ENCODE measurements around the gene KLHL22. TPM values are rescaled to one million over a fixed set of nuclear protein-coding genes. Genes with fewer than 3 reads are reported as not detected.
A peak's percentile ranks its signal among the peaks of the same experiment; 100 is the strongest.
"Not testable (repeated sequence)": the region's sequence is repeated elsewhere in the genome, so short reads cannot be mapped to it uniquely, and the experiment has no call there.

Gene KLHL22
- polyA plus RNA-seq, 4 donors: 29.4 to 33.1 (median 32.6) TPM

DNA sequence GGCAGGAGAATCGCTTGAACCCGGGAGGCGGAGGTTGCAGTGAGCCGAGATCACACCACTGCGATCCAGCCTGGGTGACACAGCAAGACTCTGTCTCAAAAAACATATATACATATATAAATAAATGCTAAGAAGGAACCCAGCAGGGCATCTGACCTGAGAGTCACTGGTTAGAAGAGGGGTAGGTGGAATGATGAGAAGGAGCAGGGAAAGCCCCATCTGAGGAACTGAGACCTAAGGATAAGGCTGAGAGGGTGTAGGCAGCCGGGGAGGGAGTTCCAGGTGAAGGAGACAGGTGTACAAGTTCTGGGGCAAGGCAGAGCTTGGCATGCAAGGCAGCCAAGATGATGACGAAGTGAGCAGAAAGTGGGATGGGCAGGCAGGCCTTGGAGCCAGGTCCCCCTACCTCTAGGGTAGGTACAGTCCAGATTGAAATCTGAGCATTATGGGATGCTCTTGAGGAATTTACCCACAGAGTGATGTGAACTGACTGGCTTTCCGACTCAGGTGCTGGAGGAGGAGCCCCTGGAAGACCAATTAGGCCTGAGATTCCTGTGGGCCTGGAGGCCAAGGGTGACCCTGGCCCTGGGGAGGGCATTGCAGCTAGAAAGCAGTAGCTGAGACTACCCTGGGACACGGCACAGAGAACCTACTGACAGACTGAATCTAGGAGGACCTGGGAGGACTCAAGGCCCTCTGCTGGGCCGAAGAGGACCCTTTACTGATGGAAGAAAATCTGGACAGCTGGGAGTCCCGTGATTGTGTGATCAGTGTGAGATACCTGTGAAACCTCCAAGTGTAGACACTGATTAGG is 22.8 kb downstream of the KLHL22 start:
- no peak for DNase-seq (ENCODE audit: low read depth in 4 of 4, low spot score in 3 of 4)

DNA sequence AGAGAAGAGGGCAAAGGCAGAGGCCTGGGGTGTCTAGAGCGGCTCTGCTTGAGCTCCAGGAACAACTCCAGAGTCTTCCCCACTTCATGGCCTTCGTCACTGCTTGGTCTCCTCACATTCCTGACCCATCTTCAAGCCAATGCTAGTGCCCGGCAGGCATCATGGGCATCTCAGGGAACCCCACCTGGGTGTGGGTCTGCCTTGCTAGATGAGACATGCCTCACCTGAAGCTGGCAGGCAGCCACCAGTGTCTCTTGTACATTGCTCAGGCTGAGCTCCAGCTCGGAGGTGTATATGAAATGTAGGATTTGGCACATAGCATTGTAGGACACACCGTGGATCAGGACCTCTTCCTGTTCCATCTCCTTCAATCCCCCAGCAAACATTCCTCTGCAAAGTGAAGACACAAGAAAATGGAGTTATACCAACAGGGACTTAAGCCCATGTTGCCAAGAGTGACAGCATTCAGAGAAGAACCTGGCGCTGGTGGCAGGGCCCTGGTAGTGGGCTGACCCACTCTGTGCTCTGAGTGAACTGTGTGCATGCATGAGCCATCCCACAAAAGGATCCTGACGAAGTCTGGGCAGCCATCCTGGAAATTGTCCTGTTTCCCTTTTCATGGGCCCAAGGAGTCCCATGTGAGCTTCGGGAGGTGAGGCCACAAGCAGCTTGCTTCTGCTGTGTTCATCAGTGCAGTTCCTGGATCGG is 24.3 kb downstream of the KLHL22 start:
- no peak for DNase-seq (ENCODE audit: low read depth in 4 of 4, low spot score in 3 of 4)

DNA sequence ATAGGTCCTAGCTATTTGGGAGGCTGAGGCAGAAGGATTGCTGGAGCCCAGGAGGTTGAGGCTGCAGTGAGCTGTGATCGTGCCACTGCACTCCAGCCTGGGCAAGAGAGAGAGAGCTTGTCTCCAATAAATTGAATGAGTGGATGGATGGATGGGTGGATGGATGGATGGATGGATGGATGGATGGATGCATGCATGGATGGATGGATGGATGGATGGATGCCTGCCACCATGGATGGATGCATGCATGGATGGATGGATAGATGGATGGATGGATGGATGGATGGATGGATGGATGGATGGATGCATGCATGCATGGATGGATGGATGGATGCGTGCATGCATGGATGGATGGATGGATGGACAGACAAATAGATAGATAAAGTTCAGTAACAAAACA is 25.1 kb downstream of the KLHL22 start:
- DNase-seq (ENCODE audit: low read depth in 4 of 4, low spot score in 3 of 4): not testable (repeated sequence)

DNA sequence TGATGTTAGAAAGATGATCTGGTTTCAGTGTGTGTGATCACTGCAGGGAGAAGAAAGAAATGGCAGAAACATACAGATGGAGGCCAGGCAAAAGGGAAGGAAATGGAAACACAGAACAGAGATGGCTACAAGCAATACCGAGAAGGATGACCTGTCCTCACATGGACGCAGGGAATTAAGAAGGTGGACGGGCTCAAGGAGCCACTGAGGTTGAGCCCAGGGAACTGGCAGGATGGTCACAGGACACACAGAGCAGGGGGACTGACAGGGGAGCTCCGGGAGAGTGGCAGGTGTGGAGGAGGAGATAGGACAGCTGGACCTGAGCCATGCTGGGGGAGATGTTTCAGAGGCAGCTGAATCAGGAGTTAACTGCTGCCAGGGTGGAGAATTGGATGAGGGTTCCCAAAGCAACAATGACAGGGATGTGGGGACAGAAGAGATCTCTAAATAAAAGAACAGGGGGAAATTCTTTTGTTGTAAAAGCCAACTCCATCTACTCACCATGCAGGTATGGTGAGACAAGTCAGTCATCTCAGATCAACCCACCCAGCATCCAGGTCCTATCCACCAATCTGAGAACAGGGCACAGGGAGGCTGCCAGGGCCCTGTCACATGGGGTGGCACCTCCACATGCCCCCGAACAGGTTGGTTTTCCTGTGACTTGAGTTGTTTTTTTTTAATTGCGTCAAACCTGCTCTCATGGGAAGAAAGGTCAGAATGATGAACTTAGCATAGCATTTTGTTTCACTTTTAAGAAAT is 26.3 kb downstream of the KLHL22 start:
- DNase-seq (ENCODE audit: low read depth in 4 of 4, low spot score in 3 of 4): no peak

DNA sequence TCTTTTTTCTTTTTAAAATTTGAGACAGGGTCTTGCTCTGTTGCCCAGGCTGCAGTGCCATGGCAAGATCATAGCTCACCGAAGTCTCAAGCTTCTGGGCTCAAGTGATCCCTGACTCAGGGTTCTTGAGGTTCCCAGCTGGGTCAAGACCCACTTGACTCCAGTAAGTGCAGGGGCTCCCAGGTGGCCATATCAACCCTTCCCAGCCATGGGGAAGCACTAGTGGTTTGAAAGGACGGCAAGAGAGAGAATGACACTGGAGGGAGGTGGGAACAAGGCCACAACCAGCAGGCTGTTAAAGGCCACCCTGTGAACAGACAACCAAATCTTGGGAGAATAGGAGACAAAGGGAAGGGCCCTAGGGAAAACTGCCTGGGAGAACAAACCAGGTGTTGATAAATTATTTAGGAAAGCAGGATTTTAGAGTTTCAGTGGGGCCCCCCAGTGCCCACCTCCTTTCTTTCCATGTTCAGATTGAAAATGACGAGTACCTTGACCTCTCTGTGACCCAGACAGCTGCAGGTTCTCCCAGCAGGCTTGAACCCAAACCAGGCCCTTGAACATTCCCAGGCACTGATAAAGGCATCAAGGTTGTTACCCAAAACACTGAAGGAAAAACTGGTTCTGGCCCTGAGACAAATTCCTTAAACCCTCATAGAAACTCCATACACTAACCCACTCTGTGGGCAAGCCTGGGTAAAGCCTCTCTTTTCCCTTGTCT is 28.8 kb downstream of the KLHL22 start:
- no peak for DNase-seq (ENCODE audit: low read depth in 4 of 4, low spot score in 3 of 4)

DNA sequence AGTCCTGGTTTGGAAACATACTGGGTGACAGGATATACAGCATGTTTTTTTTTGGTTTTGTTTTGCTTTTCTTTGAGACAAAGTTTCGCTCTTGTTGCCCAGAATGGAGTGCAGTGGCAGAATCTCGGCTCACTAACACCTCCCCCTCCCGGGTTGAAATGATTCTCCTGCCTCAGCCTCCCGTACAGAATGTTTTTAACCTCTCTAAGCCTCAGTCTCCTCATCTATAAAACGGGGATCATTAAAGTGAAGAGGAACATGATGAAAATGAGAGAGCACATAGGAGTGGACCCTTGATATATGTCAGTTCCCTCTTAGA is 29.9 kb downstream of the KLHL22 start:
- no peak for DNase-seq (ENCODE audit: low read depth in 4 of 4, low spot score in 3 of 4)

DNA sequence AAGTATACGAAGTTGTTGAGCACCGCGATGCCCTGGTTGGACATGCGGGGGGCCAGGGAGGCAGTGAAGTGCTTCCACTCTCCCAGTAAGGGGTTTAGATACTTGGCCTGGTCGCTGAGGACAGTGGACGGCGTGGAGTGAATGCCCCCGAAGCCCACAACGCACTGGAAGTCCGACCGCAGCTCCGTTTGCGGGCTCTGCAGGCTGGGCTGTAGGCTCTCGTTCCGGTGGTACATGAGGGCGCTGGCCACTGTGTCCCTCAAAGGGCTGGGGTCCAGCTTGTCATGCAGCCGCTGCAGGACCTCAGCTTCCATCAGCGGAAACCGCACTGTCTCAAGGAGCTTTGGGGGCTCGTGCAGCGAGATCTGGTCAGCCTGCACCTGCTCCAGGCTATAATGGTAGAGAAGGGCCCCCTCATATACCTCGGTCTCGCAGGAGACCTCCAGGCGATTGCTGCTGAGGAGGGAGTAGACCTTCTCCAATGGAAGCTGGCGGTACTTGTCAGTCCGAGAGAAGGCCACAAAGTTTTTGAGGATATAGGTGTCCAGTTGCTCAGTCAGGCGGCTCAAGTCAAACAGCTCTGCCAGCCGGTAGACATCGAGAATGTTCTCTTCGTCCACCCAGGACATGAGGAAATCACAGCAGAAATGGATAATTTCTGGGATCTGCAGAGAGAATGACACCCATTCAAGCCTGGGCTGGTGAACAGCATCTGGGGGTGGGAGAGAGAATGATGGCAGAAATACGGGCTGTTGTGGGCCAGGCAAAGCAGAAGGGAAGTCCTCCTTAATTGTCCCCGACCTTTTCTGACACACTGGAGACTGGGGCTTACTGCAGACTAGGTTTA is 30.5 kb downstream of the KLHL22 start:
- no peak for DNase-seq (ENCODE audit: low read depth in 4 of 4, low spot score in 3 of 4)

DNA sequence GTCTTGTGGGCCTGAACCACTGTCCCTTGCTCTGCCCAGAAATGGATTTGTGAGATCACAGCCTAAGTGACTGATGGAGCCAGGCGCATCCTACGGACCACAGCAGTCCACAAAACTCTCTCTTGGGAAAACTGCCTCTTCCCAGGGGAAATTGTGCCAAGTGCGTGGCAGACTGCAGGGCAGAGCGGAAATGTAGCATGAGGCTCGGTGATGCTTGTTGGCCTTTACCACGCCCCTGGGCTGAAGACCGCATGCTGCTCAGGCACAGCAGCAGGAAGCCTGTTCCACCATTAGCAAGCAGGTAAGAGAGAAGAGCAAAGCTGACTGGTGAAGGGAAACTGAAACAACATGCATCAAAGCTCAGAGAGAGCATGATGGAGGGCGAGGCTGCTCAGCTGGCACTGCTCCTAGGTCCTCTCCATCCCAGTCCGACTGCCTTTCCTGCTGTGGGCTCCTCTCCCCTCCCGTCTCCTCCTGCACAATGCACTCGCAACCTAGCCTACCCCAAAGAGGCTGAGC is 31.4 kb downstream of the KLHL22 start:
- DNase-seq (ENCODE audit: low read depth in 4 of 4, low spot score in 3 of 4): no peak

DNA sequence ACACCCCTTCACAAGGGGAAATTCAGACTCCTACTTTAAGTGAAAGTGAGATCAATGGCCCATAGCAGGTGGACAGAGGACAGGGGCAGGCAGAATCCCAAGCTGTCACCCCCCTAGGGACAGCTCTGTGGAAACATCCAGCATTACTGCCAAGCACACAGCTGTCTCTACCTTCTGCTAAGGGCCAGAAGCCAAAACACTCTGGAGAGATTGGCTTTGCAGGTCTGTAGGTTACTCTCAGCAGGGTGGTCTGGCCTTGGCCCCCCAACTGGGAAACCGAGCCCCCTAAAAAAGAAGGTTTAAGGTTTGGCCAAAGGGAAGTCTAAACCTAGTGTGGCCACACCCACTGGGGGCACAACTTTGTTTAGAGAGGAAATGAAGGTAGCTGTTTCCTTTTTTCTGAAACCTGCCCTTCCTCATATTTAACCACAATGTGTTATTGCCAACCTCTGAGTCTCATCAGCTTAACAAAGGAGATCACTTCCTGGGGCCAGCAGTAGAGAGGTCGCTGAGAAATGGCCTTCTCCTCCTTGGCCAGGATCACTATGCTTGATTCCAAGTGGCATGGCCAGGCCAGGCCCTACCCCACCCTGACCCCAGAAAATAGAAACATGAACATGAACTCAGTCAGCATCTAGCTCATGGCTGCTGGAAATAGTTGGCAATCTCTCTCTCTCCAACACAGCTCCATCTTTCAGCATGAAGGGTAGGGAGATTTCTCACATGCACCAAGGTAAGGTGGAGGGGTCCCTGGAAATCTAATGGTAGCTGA is 32.1 kb downstream of the KLHL22 start:
- DNase-seq (ENCODE audit: low read depth in 4 of 4, low spot score in 3 of 4): no peak

DNA sequence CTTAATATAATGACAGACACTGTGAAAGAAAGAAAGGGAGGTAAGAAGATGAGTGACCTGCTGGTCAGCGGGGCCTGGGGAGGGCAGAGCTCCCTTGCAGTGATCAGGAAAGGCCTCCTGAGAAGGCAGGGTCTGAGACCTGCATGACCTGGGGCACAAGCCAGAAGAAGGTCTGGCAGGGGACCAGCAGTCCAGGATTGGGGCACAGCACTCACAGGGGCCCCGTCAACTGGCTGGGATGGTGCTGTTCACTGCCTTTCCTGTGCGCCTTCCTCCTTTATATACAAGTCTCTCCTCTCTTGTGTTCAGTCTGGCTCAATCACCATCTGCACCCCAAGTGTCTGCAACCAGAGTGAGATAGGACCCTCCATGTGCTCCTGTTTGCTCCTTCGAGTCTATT is 35.7 kb downstream of the KLHL22 start:
- no peak for DNase-seq (ENCODE audit: low read depth in 4 of 4, low spot score in 3 of 4)

DNA sequence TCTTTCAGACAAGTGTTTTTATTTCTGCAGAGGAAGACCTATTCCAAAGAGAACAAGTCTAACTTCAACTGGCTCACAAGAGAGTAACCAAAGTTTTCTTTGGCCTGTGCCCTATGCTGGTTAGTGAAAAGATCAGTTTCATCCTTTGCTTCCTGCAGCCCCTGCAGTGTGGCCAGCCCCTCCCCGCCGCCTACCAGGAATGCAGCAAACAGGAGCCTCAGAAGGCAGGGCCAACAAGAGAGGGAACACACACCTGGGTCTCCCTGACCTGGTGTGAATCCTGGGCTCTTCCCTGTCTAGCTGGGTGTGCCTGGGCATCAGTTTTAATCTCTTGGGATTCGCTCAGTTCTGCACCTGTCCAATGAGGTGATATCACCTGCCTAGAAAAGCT is 36.4 kb downstream of the KLHL22 start:
- DNase-seq (ENCODE audit: low read depth in 4 of 4, low spot score in 3 of 4): no peak

DNA sequence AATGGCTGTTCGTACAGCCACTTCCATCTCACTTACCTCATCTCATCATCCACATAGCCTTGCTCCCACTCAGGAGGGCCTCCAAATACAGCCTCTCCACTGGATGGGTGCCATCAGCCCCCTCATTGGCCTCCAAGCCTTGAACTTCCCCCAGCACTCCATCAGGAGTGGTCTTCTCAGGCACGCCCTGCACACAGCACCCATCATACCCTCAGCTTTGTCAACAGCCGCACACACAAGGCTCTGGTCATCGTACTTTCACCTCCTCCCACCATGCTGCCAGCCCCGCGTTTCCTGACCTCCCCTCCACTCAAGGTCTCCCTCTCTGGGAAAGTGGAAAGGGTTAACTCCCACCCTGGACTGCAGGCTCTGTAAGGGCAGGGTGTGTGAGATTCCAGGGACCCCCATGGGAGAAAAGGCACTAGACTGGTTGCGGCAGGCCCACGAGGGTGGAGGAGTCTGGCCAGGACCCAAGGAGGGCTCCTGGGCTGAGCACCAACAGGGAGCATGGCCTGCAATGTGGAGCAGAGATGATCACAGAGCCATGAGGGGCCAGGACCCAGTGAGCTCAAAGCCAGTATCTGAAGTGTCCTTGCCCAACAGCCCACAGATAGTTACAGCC is 37.0 kb downstream of the KLHL22 start:
- DNase-seq (ENCODE audit: low read depth in 4 of 4, low spot score in 3 of 4): no peak

DNA sequence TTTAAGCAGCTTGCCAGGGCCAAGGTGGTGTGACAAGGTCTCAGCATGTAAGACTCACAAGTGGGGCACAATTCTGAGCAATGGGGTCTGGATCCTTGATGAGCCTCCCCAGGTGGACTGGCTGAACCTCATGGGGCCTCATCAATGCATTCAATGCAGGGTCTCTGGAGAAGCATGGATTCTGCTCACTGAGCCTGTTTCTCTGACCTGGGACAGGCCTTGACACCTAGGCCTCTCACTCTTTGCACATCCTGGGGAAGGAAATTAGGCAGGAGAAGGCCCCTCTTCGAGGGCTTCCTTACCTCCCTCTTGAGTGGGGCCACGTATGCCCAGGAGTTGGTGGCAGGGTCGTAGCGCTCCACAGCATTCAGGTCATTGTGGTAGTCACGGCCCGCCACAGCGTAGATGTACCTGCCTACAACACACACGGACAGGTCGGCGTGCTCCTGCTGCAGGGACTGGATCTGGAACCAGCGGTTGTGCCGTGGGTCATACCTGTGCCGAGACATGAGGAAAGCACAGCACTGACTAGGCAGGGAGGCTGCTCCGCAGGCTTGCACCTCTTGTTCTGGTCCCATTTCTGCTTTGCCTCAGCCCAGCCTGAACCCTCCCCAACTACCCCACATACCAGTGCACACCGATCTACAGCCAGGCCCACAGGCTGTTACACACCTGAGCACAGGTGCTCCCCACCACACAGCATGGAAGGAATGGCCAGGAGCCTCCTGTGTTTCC is 37.9 kb downstream of the KLHL22 start:
- DNase-seq (ENCODE audit: low read depth in 4 of 4, low spot score in 3 of 4): no peak

DNA sequence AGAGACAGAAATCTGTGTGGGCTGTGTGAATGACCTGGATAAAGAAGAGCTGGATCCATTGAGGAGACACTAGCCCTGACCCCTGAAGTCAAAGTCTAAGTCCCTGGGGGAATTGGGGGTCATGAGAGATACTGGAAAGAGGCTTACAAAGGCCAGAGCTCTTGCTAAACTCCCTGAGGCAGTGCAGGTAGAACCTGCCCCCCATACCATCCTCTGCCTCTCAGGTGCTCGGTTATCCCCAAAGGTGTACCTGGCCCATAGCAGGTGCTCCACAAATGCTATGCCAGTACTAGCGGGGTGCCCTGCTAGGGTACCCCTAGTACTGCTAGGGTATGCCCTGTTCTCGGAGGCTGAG is 38.9 kb downstream of the KLHL22 start:
- no peak for DNase-seq (ENCODE audit: low read depth in 4 of 4, low spot score in 3 of 4)

DNA sequence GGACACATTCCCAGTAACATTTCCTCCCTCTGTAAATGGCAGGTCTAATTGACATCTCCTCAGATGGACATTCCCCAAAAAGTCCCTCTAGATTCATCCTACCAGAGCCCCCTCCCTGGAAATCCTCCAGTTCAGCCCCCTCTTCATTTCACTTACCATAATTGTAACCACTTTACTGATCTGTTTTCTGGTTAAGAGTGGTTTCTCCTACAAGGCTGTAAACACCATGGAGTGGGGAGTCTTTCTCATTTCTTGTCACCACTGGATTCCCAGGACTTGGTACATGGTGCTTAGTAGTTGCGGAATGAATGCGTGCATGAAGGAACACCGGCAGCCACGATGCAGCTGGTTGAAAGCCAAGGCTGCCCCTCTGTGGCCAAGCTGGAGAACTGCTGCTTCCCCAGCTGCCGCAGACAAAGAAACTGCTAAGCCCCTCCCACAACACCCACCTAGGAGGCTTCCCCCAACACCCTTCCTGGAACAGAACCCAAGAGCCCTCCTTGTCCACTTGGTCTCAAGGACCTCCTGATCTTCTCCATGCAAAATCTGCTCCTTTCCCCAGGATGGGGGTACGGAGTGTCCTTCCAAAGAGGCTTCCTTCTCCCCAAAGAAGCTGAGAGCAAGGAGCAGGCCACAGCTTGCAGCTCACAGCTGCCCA is 39.4 kb downstream of the KLHL22 start:
- DNase-seq (ENCODE audit: low read depth in 4 of 4, low spot score in 3 of 4): peak; percentile 51 to 73 (median 68)

DNA sequence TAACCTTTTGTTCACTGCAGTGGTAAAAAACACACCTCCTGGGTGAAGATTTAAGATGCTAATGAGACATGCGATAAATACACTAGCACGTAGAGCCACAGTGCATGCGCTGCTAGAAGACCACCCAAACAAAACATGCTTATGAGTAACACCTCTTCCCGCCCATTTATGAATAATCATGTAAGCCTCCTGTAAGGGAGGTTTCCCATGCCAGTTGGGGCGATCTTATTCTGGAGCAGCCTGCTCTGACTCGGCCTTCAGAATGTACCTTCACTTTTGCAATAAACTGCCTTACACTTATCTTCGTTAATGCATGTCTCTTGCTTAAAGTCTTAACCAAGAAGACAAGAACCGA is 39.9 kb downstream of the KLHL22 start:
- DNase-seq (ENCODE audit: low read depth in 4 of 4, low spot score in 3 of 4): no peak

DNA sequence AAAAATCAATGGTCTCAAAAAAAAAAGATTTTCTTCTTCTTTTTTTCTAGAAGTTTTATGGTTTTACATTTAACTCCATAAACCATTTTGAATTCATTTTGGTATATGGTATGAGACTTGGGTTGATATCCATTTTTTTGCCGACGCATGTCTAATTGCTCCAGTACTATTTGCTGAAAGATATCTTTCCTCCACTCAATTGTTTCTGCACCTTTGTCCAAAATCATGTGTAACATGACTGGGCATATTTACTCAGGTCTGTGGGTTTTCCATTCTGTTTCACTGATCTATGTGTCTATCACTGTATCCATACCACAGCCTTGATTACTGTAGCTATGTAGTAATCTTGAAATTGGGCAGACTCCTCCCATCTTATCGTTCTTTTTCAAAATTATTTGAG is 42.4 kb downstream of the KLHL22 start:
- DNase-seq (ENCODE audit: low read depth in 4 of 4, low spot score in 3 of 4): no peak

DNA sequence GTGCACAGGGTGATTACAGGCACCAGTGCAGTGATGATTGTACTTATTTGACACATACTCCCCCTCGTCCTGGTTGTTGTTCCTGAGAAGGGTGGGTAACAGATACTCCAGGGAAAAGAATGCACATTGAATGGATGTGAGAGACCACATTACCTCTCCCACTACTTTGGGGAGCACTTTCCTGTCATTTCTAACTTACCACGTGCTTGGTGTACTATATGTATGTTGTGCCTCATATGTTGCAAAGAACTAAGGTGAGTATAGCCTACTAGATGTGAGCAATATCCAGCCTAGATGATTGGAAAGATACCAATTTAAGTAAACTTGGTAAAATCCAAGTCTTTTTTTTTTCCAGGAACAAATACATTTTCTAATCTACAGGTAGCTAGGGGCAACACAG is 43.7 kb downstream of the KLHL22 start:
- DNase-seq (ENCODE audit: low read depth in 4 of 4, low spot score in 3 of 4): no peak

Measured in right renal pelvis (tissue), 4 donors.